K562 (cell line): Measurements from ENCODE around the gene CCL8. TPM values are rescaled to one million over a fixed set of nuclear protein-coding genes. Genes with fewer than 3 reads are reported as not detected.

Experiments
- ATAC-seq: fragments of 200-7000 bp; cut with Tn5 transposase; 3 replicates; pipeline ENCODE4 v1.9.1; 2020; ENCODE audit warnings: moderate library complexity
- BruUV-seq: library from RNA; stranded (reverse); fragments of 400-500 nt; replicated peaks from 2 replicates; lab custom pipeline; 2021; lab: Mats Ljungman, UMichigan
- CTCF ChIA-PET: fragments of 300-600 bp; formaldehyde crosslinking; extraction: SDS; loops from one replicate; lab custom pipeline; 2021; ENCODE audit warnings: low intra/inter-chr PET ratio; lab: Yijun Ruan, JAX
- POLR2A ChIA-PET: fragments of 300-600, 350-650 bp; sonication (Branson Sonifier 250); formaldehyde crosslinking; extraction: SDS; loops from one replicate; lab custom pipeline; 2021; ENCODE audit warnings: antibody characterized with exemption, inconsistent platforms; lab: Yijun Ruan, JAX
- DNase-seq, 4 experiments: peaks; one replicate each; pipeline versions ENCODE4 v3.0.0 to v3.0.0-alpha.2; 2011 to 2018; ENCODE audit warnings: low spot score in 3 of 4, mixed read lengths in 3 of 4; ENCODE audit errors: extremely low read depth in 1 of 4
- FAIRE-seq: peaks from 2 replicates; lab custom pipeline; 2011; peaks lifted over from hg19 to GRCh38; lab: Jason Lieb, UNC
- H2AFZ ChIP-seq: 2 replicates; pipeline ENCODE4 v1.6.0; 2011; ENCODE audit warnings: low read depth, low read length, control low read depth, inconsistent platforms
- H3K27ac ChIP-seq: fragments of 200-600 bp; 3 replicates; pipeline ENCODE4 v1.8.0; 2011; ENCODE audit warnings: low read depth, mild to moderate bottlenecking, control low read depth, inconsistent platforms, low read length, moderate library complexity, mixed read lengths; ENCODE audit errors: extremely low read depth
- H3K27me3 ChIP-seq, 2 experiments: fragments of 300-600 bp in 1 of 2; 2 replicates in 1 of 2; 3 replicates in 1 of 2; pipeline versions ENCODE4 v1.6.0 to v1.8.0; 2011; ENCODE audit warnings: inconsistent platforms in 2 of 2, low read length in 2 of 2, mild to moderate bottlenecking in 1 of 2, mixed read lengths in 1 of 2, moderate library complexity in 1 of 2; ENCODE audit not compliant: control insufficient read depth in 2 of 2, insufficient read depth in 2 of 2
- H3K36me3 ChIP-seq: fragments of 300-600 bp; 3 replicates; pipeline ENCODE4 v1.8.0; 2011; ENCODE audit warnings: mild to moderate bottlenecking, low read length, inconsistent platforms; ENCODE audit not compliant: control insufficient read depth, insufficient read depth
- H3K4me1 ChIP-seq, 2 experiments: fragments of 200-600 bp in 1 of 2; replicated peaks in 1 of 2; 2 replicates in 1 of 2; 3 replicates in 1 of 2; pipeline versions ENCODE4 v1.5.1 to v1.8.0; 2011; ENCODE audit warnings: inconsistent platforms in 2 of 2, low read length in 2 of 2, mild to moderate bottlenecking in 1 of 2, mixed read lengths in 1 of 2, moderate library complexity in 1 of 2; ENCODE audit not compliant: control insufficient read depth in 2 of 2, insufficient read depth in 2 of 2
- H3K4me2 ChIP-seq: 2 replicates; pipeline ENCODE4 v1.6.1; 2011; ENCODE audit warnings: low read length, control low read depth, inconsistent platforms, mixed read lengths; ENCODE audit not compliant: insufficient read depth
- H3K4me3 ChIP-seq: fragments of 200-600 bp; sonication (generic), shearing (Covaris generic); 2 replicates; pipeline ENCODE4 v1.5.1; 2016; ENCODE audit warnings: control low read depth, inconsistent platforms
- H3K79me2 ChIP-seq: fragments of 200-600 bp; 3 replicates; pipeline ENCODE4 v1.8.0; 2011; ENCODE audit warnings: low read length, inconsistent platforms; ENCODE audit not compliant: control insufficient read depth, insufficient read depth
- H3K9ac ChIP-seq, 2 experiments: 2 replicates each; pipeline versions ENCODE4 v1.6.0 to v1.6.1; 2011; ENCODE audit warnings: low read depth in 2 of 2, low read length in 2 of 2, control low read depth in 1 of 2, inconsistent platforms in 1 of 2, mild to moderate bottlenecking in 1 of 2, mixed read lengths in 1 of 2; ENCODE audit not compliant: insufficient read depth in 1 of 2
- H3K9me1 ChIP-seq: one replicate; pipeline ENCODE4 v1.6.0; 2011; ENCODE audit warnings: inconsistent platforms, mild to moderate bottlenecking, low read length, moderate library complexity; ENCODE audit not compliant: control insufficient read depth, insufficient read depth
- H3K9me3 ChIP-seq: replicated peaks from 2 replicates; pipeline ENCODE4 v1.5.1; 2011; ENCODE audit warnings: low read depth, low read length, inconsistent platforms; ENCODE audit not compliant: control insufficient read depth, insufficient read depth
- H4K20me1 ChIP-seq: replicated peaks from 2 replicates; pipeline ENCODE4 v1.6.1; 2011; ENCODE audit warnings: low read length, inconsistent platforms, mixed read lengths; ENCODE audit not compliant: control insufficient read depth, insufficient read depth
- CEBPB ChIP-seq: fragments of 450-650 bp; IDR thresholded peaks from 2 replicates; pipeline ENCODE4 v1.6.1; 2016; ENCODE audit warnings: missing genetic modification characterization, missing compliant biosample characterization
- ELF2 ChIP-seq: fragments of 250-450 bp; sonication (Bioruptor Pico); IDR thresholded peaks from 2 replicates; pipeline ENCODE4 v1.5.0; 2021; ENCODE audit warnings: mild to moderate bottlenecking
- PPARD ChIP-seq: fragments of 250-450 bp; sonication (Bioruptor Pico); IDR thresholded peaks from 2 replicates; pipeline ENCODE4 v1.8.0; 2022; ENCODE audit warnings: inconsistent platforms, mild to moderate bottlenecking, moderate library complexity
- RAD21 ChIP-seq, 2 experiments: fragments of 250-450 bp in 1 of 2; fragments of 450-650 bp in 1 of 2; sonication (Bioruptor Pico) in 1 of 2; formaldehyde crosslinking in 1 of 2; IDR thresholded peaks in 1 of 2; conservative IDR thresholded peaks in 1 of 2; 2 replicates each; pipeline versions ENCODE4 v1.4.0 to v1.8.0; 2020 to 2022; ENCODE audit warnings: mild to moderate bottlenecking in 2 of 2, moderate library complexity in 1 of 2
- RBM34 ChIP-seq: fragments of 200-400 bp; formaldehyde crosslinking; IDR thresholded peaks from 2 replicates; pipeline ENCODE4 v1.6.1; 2018; ENCODE audit warnings: low read length, borderline replicate concordance; ENCODE audit not compliant: insufficient read depth
- RBM39 ChIP-seq: fragments of 200-400 bp; formaldehyde crosslinking; optimal IDR thresholded peaks from 2 replicates; pipeline ENCODE3; 2018; ENCODE audit warnings: low read depth, low read length
- SNIP1 ChIP-seq: fragments of 450-650 bp; IDR thresholded peaks from 2 replicates; pipeline ENCODE4 v1.7.1; 2017; ENCODE audit warnings: low read depth, mild to moderate bottlenecking
- ZNF785 ChIP-seq: fragments of 250-450 bp; sonication (Bioruptor Pico); IDR thresholded peaks from 2 replicates; pipeline ENCODE4 v1.4.0; 2020; ENCODE audit warnings: mild to moderate bottlenecking
- WGBS: fragments of 100-300 bp; shearing (Covaris generic); methylation state at CpG from one replicate; pipeline ENCODE4 v1.1.6; 2016; ENCODE audit warnings: low coverage, mixed read lengths; ENCODE audit not compliant: insufficient coverage; ENCODE audit errors: missing lambda C conversion rate; 5-methylcytosine and 5-hydroxymethylcytosine counted together
- in situ Hi-C: fragments of 300-500 bp; cut with MboI; formaldehyde crosslinking; loops from 4 replicates; pipeline ENCODE4 v1.15.0; 2018; ENCODE audit warnings: inconsistent platforms, mixed read lengths
- intact Hi-C: fragments of 100-400 bp; cut with micrococcal nuclease; formaldehyde crosslinking; loops from 2 replicates; pipeline ENCODE4 v1.14.2; 2022
- polyA plus RNA-seq, 8 experiments: library from polyadenylated mRNA; depleted of rRNA in 4 of 8; stranded (reverse) in 5 of 8; unstranded in 3 of 8; fragments of >200 nt; fragmentation: Nextera tagmentation in 2 of 8; fragmentation: Illumina TruSeq in 1 of 8; extraction: Ambion mirVana in 2 of 8; extraction: Trizol in 1 of 8; gene quantifications; 2 replicates each; pipeline versions ENCODE4 v1.2.1 to v1.2.3, GENCODE V29; 2011 to 2014; ENCODE audit warnings: inconsistent platforms in 1 of 8, missing spikeins in 1 of 8
- total RNA-seq, 7 experiments: library from RNA; depleted of rRNA in 6 of 7; stranded (reverse); fragments of >200 nt in 6 of 7; fragmentation: Illumina TruSeq in 2 of 7; extraction: Trizol in 2 of 7; gene quantifications; 2 replicates each; pipeline versions ENCODE4 v1.2.1 to v1.2.3, GENCODE V29; 2011 to 2021; ENCODE audit warnings: low replicate concordance in 1 of 7
- TF ChIP-seq, protein P1 (sequence below), 2 experiments: fragments of 450-650 bp; formaldehyde crosslinking in 1 of 2; IDR thresholded peaks; 2 replicates each; pipeline versions ENCODE4 v1.4.0 to v1.6.1; 2014 to 2020; ENCODE audit warnings: mild to moderate bottlenecking in 2 of 2, borderline replicate concordance in 1 of 2, low read depth in 1 of 2
- TF ChIP-seq, protein P2 (sequence below), 3 experiments: IDR thresholded peaks in 2 of 3; conservative IDR thresholded peaks in 1 of 3; 2 replicates each; pipeline ENCODE4 v1.5.1; 2011 to 2012; ENCODE audit warnings: low read length in 3 of 3, mild to moderate bottlenecking in 3 of 3, control low read depth in 2 of 3, improper control_type of control experiment in 1 of 3, inconsistent platforms in 1 of 3, low read depth in 1 of 3, mixed read lengths in 1 of 3, moderate library complexity in 1 of 3; ENCODE audit not compliant: insufficient read depth in 2 of 3

Gene CCL8
- total and polyA plus RNA-seq, 9 of the 15 experiments (the other 6 are each of a cell fraction or from before 2014, with no cell fraction given), result 0.06 TPM; not detected in 8

DNA sequence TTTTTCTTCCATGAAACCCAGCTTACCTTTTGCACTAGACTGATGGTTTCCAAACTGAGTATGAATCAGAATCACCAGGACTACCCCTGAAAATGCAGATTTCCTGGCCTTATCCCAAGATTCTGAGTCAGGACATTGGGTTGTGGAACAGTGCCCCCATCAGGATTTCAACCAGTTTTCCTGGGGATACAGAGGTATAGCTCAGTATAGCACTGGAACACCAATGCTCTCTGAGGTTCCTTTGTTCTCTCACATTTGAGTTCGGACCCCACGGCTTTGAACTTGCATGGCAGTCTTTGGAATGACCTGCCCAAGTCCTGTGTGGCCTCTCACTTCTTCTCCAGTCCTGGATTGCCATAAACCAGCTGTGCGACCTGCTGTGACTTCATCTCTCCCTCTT lies 12.8 kb upstream of the CCL8 start:
- ATAC-seq, result no peak
- no peak for FAIRE-seq
- TF ChIP-seq RAD21 (CRISPR knock-in tag; conservative IDR thresholded peaks at IDR 0.05 in 1 of 2, IDR thresholded peaks at IDR 0.05 in 1 of 2) (peak; percentile 65 to 70), ELF2 (no peak), CEBPB (no peak), PPARD (CRISPR knock-in tag) (no peak), ZNF785 (CRISPR knock-in tag) (no peak), SNIP1 (no peak), RBM34 (no peak), RBM39 (no peak)
- TF ChIP-seq, protein P1, sequence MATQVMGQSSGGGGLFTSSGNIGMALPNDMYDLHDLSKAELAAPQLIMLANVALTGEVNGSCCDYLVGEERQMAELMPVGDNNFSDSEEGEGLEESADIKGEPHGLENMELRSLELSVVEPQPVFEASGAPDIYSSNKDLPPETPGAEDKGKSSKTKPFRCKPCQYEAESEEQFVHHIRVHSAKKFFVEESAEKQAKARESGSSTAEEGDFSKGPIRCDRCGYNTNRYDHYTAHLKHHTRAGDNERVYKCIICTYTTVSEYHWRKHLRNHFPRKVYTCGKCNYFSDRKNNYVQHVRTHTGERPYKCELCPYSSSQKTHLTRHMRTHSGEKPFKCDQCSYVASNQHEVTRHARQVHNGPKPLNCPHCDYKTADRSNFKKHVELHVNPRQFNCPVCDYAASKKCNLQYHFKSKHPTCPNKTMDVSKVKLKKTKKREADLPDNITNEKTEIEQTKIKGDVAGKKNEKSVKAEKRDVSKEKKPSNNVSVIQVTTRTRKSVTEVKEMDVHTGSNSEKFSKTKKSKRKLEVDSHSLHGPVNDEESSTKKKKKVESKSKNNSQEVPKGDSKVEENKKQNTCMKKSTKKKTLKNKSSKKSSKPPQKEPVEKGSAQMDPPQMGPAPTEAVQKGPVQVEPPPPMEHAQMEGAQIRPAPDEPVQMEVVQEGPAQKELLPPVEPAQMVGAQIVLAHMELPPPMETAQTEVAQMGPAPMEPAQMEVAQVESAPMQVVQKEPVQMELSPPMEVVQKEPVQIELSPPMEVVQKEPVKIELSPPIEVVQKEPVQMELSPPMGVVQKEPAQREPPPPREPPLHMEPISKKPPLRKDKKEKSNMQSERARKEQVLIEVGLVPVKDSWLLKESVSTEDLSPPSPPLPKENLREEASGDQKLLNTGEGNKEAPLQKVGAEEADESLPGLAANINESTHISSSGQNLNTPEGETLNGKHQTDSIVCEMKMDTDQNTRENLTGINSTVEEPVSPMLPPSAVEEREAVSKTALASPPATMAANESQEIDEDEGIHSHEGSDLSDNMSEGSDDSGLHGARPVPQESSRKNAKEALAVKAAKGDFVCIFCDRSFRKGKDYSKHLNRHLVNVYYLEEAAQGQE (IDR thresholded peaks at IDR 0.05; ENCODE audit: borderline replicate concordance), result peak; percentile 43; the same call in 1 of the 2 replicates
- TF ChIP-seq, protein P1 (CRISPR knock-in tag; IDR thresholded peaks at IDR 0.05; ENCODE audit: low read depth), result no peak
- TF ChIP-seq, protein P2, sequence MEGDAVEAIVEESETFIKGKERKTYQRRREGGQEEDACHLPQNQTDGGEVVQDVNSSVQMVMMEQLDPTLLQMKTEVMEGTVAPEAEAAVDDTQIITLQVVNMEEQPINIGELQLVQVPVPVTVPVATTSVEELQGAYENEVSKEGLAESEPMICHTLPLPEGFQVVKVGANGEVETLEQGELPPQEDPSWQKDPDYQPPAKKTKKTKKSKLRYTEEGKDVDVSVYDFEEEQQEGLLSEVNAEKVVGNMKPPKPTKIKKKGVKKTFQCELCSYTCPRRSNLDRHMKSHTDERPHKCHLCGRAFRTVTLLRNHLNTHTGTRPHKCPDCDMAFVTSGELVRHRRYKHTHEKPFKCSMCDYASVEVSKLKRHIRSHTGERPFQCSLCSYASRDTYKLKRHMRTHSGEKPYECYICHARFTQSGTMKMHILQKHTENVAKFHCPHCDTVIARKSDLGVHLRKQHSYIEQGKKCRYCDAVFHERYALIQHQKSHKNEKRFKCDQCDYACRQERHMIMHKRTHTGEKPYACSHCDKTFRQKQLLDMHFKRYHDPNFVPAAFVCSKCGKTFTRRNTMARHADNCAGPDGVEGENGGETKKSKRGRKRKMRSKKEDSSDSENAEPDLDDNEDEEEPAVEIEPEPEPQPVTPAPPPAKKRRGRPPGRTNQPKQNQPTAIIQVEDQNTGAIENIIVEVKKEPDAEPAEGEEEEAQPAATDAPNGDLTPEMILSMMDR (IDR thresholded peaks at IDR 0.05 in 2 of 3, conservative IDR thresholded peaks at IDR 0.05 in 1 of 3; ENCODE audit: insufficient read depth in 2 of 3, low read depth in 1 of 3, low read length in 3 of 3), result peak; percentile 44 to 59 (median 44); a peak in 4 of 6 replicates

More for the DNA sequence above, 12.8 kb upstream of the CCL8 start:
- intact Hi-C loops (loop anchor here (1.0 kb wide), 1 partner anchor 106 kb away; no protein-coding TSS in a partner anchor), in situ Hi-C loops (loop anchor here (10.0 kb wide), 1 partner anchor 102 kb away; no protein-coding TSS in a partner anchor)
- no peaks in the 10 kb centered on the region for H3K9me1 ChIP-seq
- H3K4me2 ChIP-seq, result no peak overlapping the region
- H3K36me3 ChIP-seq, result no peaks in the 10 kb centered on the region
- no peak overlapping the region for H3K4me3 ChIP-seq
- POLR2A ChIA-PET, result no interaction called here
- no peak overlapping the region for H3K27ac ChIP-seq
- CTCF ChIA-PET, result interaction anchor here (4.6 kb wide), 1 partner anchor 107 kb away, joined by 55 read pairs; no protein-coding TSS in a partner anchor
- H3K79me2 ChIP-seq, result no peaks in the 10 kb centered on the region
- H3K9me3 ChIP-seq, result no peaks in the 10 kb centered on the region
- no peak overlapping the region for H3K9ac ChIP-seq
- H3K4me1 ChIP-seq, result no peaks in the 10 kb centered on the region
- 0% methylated on average over 3 of the region's 3 CpGs for WGBS
- no TSS peak for BruUV-seq
- H4K20me1 ChIP-seq, result no peaks in the 10 kb centered on the region
- H3K27me3 ChIP-seq, result peaks cover 0 to 4% of the 10 kb centered on the region in 2 experiments; a peak in 2 of 5 replicates
- DNase-seq, result peak in 2 of 4 experiments; percentile 12 to 15
- H2AFZ ChIP-seq, result no peak overlapping the region
